LNCaP clone FGC (cell line): ENCODE results near the gene GDF10.

Experiments used
- DNase-seq: peaks from one replicate; pipeline ENCODE4 v3.0.0-alpha.2; 2011; ENCODE audit warnings: low read depth
- H3K4me3 ChIP-seq: 2 replicates; pipeline ENCODE4 v1.5.1; 2011; ENCODE audit warnings: mild to moderate bottlenecking, low read depth, low read length, control low read depth
- CTCF ChIP-seq: IDR thresholded peaks from 2 replicates; pipeline ENCODE4 v1.5.1; 2012; ENCODE audit warnings: mild to moderate bottlenecking; ENCODE audit not compliant: control insufficient read depth, insufficient read depth; ENCODE audit errors: extremely low read depth

GDF10 gene

GRCh38 chr10:47278720-47279119, 21.3 kb upstream of the GDF10 start:
- H3K4me3 ChIP-seq, result no peak overlapping the region
- no peak for DNase-seq
- no peak for TF ChIP-seq CTCF

DNA sequence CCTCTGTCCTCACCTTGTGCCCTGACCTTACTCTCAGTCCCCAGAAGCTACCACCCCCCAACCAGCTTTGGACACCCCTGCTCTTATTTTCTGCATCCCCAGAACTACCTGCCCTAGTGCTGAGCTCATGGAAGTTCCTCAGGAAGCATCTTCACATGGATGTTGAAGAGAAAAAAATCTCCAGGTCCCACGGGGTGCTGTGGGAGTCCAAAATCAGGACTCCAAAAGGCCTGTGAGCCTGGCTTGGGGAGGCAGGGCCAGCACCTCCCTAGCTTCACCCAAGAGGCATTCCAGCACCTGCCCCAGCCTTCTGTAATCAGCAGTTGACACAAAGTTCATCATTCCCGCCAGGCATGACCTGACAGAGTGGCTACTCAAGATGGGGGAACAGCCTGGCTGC, 20.7 kb upstream of the GDF10 start:
- no peak overlapping the region for H3K4me3 ChIP-seq
- DNase-seq, result no peak
- no peak for TF ChIP-seq CTCF

DNA sequence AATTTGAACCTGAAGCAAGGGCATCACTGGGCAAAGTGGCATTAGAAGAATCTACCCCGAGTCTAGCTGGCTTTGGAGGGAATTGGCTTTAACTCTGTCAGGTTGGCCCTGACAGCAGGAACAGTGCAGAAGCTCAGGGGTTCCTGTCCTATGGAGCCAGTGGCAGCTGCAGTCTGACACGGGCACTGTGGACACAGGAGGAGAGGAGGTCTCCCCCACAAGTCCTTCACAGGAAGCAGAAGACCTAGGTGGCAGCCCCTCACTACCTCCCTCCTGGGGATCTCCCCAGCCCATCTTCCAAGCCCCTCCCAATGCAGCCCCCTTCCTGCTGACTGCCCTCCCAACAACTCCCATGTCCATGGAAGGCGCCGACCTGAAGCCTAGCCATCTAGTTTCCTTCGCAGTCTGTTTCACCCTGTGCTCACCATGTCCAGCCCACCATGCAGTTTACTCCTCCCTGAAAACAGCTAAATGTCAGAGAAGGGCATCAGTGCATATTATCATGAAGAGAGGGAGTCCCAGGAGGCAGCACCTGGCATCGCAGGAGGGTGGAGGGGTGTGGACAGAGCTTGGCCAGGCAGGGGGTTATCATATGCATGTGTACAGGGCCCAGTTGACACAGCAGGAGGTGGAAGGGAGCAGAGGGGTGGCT, 17.9 kb upstream of the GDF10 start:
- H3K4me3 ChIP-seq, result no peak overlapping the region
- DNase-seq, result no peak
- no peak for TF ChIP-seq CTCF

DNA sequence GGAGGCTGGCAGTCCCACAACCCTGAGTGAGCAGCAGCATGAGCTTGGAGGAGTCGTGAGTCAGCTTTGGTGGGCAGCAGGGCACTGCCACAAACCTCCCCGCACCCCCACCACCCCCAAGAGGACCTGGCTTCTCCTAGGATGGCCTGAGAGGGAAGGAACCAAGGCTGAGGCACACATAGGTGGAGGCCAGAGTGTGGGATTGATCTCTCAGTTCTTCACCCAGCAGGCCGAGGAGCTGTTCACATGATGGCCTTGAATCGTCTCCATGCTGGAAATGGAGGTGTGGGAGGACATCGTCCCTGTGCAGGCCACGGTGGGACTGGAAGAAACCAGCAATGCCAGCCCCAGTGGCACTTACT, 17.4 kb upstream of the GDF10 start:
- no peak overlapping the region for H3K4me3 ChIP-seq
- DNase-seq, result no peak
- TF ChIP-seq CTCF, result no peak

GRCh38 chr10:47283101-47283630, 16.8 kb upstream of the GDF10 start:
- no peak overlapping the region for H3K4me3 ChIP-seq
- no peak for DNase-seq
- TF ChIP-seq CTCF, result no peak

DNA sequence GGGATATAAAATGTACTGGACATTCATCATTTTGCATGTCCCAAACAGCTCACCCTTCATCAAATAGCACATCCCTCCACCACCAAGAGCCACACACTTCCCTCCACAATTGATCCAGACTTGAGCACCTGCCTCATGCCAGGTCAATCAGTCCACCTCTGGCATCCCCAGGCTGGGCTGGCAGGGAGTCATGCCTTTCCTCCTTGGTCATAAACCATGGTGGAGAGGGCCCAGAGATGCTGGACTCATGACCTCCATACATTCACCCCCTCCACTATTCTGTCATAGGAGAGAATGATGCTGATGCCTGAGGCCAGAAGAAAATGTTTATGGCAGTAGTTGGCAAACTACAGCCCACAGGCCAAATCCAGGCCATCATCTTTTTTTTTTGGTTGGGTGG, 16.1 kb upstream of the GDF10 start:
- no peak for DNase-seq
- H3K4me3 ChIP-seq, result no peak overlapping the region
- no peak for TF ChIP-seq CTCF
